ENCODE data around the gene POLR3E. TPM values are rescaled to one million over a fixed set of nuclear protein-coding genes. Genes with fewer than 3 reads are reported as not detected.

Gene POLR3E
- total RNA-seq, 1 experiment from 2014 or later: 73.5 TPM

- no peaks in the 10 kb centered on the region for H3K27me3 Mint-ChIP-seq (ENCODE audit: low read depth)
- DNase-seq (ENCODE audit: low spot score) (no peak), ATAC-seq (no peak)
- TF ChIP-seq, protein P1, sequence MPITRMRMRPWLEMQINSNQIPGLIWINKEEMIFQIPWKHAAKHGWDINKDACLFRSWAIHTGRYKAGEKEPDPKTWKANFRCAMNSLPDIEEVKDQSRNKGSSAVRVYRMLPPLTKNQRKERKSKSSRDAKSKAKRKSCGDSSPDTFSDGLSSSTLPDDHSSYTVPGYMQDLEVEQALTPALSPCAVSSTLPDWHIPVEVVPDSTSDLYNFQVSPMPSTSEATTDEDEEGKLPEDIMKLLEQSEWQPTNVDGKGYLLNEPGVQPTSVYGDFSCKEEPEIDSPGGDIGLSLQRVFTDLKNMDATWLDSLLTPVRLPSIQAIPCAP (CRISPR knock-in tag; IDR thresholded peaks at IDR 0.05): no peak
- TF ChIP-seq ZBTB43 (CRISPR knock-in tag; IDR thresholded peaks at IDR 0.05) (no peak), NFATC4 (CRISPR knock-in tag; IDR thresholded peaks at IDR 0.05) (no peak), RELA (CRISPR knock-in tag; IDR thresholded peaks at IDR 0.05; ENCODE audit: borderline replicate concordance) (no peak), AFF4 (CRISPR knock-in tag; IDR thresholded peaks at IDR 0.05; ENCODE audit: borderline replicate concordance) (no peak), MLX (CRISPR knock-in tag; IDR thresholded peaks at IDR 0.05) (no peak), ATF6 (CRISPR knock-in tag; IDR thresholded peaks at IDR 0.05) (no peak), NR2C2 (CRISPR knock-in tag; IDR thresholded peaks at IDR 0.05) (no peak)
- TF ChIP-seq, protein P2, sequence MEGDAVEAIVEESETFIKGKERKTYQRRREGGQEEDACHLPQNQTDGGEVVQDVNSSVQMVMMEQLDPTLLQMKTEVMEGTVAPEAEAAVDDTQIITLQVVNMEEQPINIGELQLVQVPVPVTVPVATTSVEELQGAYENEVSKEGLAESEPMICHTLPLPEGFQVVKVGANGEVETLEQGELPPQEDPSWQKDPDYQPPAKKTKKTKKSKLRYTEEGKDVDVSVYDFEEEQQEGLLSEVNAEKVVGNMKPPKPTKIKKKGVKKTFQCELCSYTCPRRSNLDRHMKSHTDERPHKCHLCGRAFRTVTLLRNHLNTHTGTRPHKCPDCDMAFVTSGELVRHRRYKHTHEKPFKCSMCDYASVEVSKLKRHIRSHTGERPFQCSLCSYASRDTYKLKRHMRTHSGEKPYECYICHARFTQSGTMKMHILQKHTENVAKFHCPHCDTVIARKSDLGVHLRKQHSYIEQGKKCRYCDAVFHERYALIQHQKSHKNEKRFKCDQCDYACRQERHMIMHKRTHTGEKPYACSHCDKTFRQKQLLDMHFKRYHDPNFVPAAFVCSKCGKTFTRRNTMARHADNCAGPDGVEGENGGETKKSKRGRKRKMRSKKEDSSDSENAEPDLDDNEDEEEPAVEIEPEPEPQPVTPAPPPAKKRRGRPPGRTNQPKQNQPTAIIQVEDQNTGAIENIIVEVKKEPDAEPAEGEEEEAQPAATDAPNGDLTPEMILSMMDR (IDR thresholded peaks at IDR 0.05): no peak
- POLR2A ChIA-PET: no interaction called here
- peaks cover 27% of the 10 kb centered on the region for H3K36me3 Mint-ChIP-seq
- no peaks in the 10 kb centered on the region for H3K9me3 Mint-ChIP-seq
- no peak overlapping the region for H3K4me3 Mint-ChIP-seq
- peaks cover 23% of the 10 kb centered on the region for H3K4me1 Mint-ChIP-seq
- no peak overlapping the region for H3K27ac Mint-ChIP-seq
- CTCF ChIA-PET: no interaction called here
Measured at GRCh38 chr16:22302776-22303363, 5.7 kb downstream of the POLR3E start.

GRCh38 chr16:22304411-22304810, 7.2 kb downstream of the POLR3E start:
- Mint-ChIP-seq H3K27ac (peak overlapping the region; percentile 54; the same call in 1 of the 2 replicates), H3K4me3 (no peak overlapping the region), H3K4me1 (peaks cover 11% of the 10 kb centered on the region), H3K27me3 (ENCODE audit: low read depth) (no peaks in the 10 kb centered on the region), H3K36me3 (peaks cover 34% of the 10 kb centered on the region), H3K9me3 (no peaks in the 10 kb centered on the region)
- POLR2A ChIA-PET: interaction anchor here (0.8 kb wide), 1 partner anchor 98 kb away, joined by 3 read pairs; the partner anchor contains the start of gene EEF2K
- ATAC-seq (no peak), DNase-seq (ENCODE audit: low spot score) (no peak)
- CTCF ChIA-PET: interaction anchor here (1.8 kb wide), 1 partner anchor 120 kb away, joined by 4 read pairs; no protein-coding TSS in a partner anchor
- TF ChIP-seq HMGXB4 (CRISPR knock-in tag; IDR thresholded peaks at IDR 0.05) (no peak), HMGA2 (CRISPR knock-in tag; IDR thresholded peaks at IDR 0.05) (no peak), PRDM15 (CRISPR knock-in tag; IDR thresholded peaks at IDR 0.05) (no peak), GRHL2 (CRISPR knock-in tag; IDR thresholded peaks at IDR 0.05; ENCODE audit: insufficient replicate concordance, severe bottlenecking) (no peak)
- TF ChIP-seq, protein P3, sequence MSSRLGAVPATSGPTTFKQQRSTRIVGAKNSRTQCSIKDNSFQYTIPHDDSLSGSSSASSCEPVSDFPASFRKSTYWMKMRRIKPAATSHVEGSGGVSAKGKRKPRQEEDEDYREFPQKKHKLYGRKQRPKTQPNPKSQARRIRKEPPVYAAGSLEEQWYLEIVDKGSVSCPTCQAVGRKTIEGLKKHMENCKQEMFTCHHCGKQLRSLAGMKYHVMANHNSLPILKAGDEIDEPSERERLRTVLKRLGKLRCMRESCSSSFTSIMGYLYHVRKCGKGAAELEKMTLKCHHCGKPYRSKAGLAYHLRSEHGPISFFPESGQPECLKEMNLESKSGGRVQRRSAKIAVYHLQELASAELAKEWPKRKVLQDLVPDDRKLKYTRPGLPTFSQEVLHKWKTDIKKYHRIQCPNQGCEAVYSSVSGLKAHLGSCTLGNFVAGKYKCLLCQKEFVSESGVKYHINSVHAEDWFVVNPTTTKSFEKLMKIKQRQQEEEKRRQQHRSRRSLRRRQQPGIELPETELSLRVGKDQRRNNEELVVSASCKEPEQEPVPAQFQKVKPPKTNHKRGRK (CRISPR knock-in tag; IDR thresholded peaks at IDR 0.05; ENCODE audit: borderline replicate concordance): no peak

All from WTC11 (cell line).